HFFc6 (cell line): ENCODE measurements around the gene DNAJC22. TPM values are rescaled to one million over a fixed set of nuclear protein-coding genes. Genes with fewer than 3 reads are reported as not detected.

Experiments
- DNase-seq: peaks from one replicate; pipeline ENCODE4 v3.0.0-alpha.2; 2018
- H3K27ac Mint-ChIP-seq: 2 replicates; pipeline ENCODE4 v1.8.0; 2020; ENCODE audit warnings: mild to moderate bottlenecking, mixed read lengths
- H3K27me3 Mint-ChIP-seq: 2 replicates; pipeline ENCODE4 v1.8.0; 2021; ENCODE audit warnings: mild to moderate bottlenecking, moderate library complexity, mixed read lengths; ENCODE audit not compliant: insufficient read depth
- H3K36me3 Mint-ChIP-seq: 2 replicates; pipeline ENCODE4 v1.8.0; 2021; ENCODE audit warnings: low read depth, mixed read lengths
- H3K4me1 Mint-ChIP-seq: 2 replicates; pipeline ENCODE4 v1.8.0; 2020; ENCODE audit warnings: low read depth, mixed read lengths
- H3K4me3 Mint-ChIP-seq: 2 replicates; pipeline ENCODE4 v1.8.0; 2020; ENCODE audit warnings: mild to moderate bottlenecking, moderate library complexity, mixed read lengths
- H3K9me3 Mint-ChIP-seq: 2 replicates; pipeline ENCODE4 v1.8.0; 2020; ENCODE audit warnings: mild to moderate bottlenecking, mixed read lengths
- total RNA-seq, 6 experiments: library from RNA; stranded (reverse); fragmentation: NEBNext Ultra II Directional; extraction: Animal tissue kit (Norgen Biotek cat#: 25700); gene quantifications; 2 replicates in 1 of 6; 3 replicates in 5 of 6; pipeline ENCODE4 v1.2.3, GENCODE V29; 2021
- TF ChIP-seq, protein P1 (sequence below): fragments of 200-600 bp; sonication (generic); IDR thresholded peaks from 2 replicates; pipeline ENCODE4 v1.5.0; 2021; ENCODE audit warnings: antibody characterized with exemption, mild to moderate bottlenecking

DNAJC22 gene
- total RNA-seq, 6 experiments from 2014 or later, result 0.38 to 4.1 (median 2.6) TPM

GRCh38 chr12:49322708-49323523 is 23.8 kb upstream of the DNAJC22 start, which contains the start of gene TROAP:
TSS of gene TROAP (plus strand) at chr12:49323255. CDS start at chr12:49323609, 354 bp downstream.
- Mint-ChIP-seq H3K4me3 (peak within 1 kb of the TSS; percentile 100), H3K4me1 (peaks cover 26% of the 10 kb centered on the region), H3K27me3 (peaks cover 2% of the 10 kb centered on the region), H3K9me3 (no peaks in the 10 kb centered on the region), H3K36me3 (peaks cover 8% of the 10 kb centered on the region; the same call in 1 of the 2 replicates), H3K27ac (peak within 1 kb of the TSS; percentile 94)
- TF ChIP-seq, protein P1, sequence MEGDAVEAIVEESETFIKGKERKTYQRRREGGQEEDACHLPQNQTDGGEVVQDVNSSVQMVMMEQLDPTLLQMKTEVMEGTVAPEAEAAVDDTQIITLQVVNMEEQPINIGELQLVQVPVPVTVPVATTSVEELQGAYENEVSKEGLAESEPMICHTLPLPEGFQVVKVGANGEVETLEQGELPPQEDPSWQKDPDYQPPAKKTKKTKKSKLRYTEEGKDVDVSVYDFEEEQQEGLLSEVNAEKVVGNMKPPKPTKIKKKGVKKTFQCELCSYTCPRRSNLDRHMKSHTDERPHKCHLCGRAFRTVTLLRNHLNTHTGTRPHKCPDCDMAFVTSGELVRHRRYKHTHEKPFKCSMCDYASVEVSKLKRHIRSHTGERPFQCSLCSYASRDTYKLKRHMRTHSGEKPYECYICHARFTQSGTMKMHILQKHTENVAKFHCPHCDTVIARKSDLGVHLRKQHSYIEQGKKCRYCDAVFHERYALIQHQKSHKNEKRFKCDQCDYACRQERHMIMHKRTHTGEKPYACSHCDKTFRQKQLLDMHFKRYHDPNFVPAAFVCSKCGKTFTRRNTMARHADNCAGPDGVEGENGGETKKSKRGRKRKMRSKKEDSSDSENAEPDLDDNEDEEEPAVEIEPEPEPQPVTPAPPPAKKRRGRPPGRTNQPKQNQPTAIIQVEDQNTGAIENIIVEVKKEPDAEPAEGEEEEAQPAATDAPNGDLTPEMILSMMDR, result no peak
- DNase-seq, result peak; percentile 98

DNA sequence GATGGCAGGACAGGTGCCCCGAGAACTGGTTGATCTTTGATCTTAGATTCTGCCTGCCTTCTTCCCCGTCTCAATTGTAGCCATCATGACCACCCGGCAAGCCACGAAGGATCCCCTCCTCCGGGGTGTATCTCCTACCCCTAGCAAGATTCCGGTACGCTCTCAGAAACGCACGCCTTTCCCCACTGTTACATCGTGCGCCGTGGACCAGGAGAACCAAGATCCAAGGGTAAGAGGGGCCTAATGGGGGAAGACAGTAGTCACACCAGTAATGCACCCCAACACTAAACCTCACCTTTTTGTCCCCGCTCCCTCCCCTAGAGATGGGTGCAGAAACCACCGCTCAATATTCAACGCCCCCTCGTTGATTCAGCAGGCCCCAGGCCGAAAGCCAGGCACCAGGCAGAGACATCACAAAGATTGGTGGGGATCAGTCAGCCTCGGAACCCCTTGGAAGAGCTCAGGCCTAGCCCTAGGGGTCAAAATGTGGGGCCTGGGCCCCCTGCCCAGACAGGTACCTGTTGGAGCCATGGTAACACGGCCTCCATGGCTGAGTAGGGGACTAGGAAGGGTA is 23.1 kb upstream of the DNAJC22 start:
- no peak for DNase-seq
- TF ChIP-seq, protein P1, result no peak
- Mint-ChIP-seq H3K27me3 (peaks cover 2% of the 10 kb centered on the region), H3K4me3 (peak overlapping the region; percentile 100), H3K9me3 (no peaks in the 10 kb centered on the region), H3K4me1 (peaks cover 26% of the 10 kb centered on the region), H3K36me3 (peaks cover 10% of the 10 kb centered on the region; the same call in 1 of the 2 replicates), H3K27ac (peak overlapping the region; percentile 94)

DNA sequence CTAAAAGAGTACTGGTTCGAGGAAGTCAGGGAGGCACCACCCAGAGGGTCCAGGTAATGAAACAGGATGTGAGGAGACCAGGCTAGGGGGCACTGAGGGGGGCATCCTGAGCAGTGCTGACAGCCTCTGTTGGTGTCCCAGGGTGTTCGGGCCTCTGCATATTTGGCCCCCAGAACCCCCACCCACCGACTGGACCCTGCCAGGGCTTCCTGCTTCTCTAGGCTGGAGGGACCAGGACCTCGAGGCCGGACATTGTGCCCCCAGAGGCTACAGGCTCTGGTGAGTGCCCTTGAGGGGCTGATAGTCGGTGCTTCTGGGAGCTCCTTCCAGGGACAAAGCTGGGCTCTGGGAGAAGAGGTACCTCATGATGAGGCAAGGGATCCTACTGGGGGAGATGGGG is 21.1 kb upstream of the DNAJC22 start:
- no peak overlapping the region for H3K4me3 Mint-ChIP-seq
- TF ChIP-seq, protein P1, result no peak
- no peaks in the 10 kb centered on the region; the same call in 1 of the 2 replicates for H3K27me3 Mint-ChIP-seq
- H3K4me1 Mint-ChIP-seq, result peaks cover 26% of the 10 kb centered on the region
- H3K27ac Mint-ChIP-seq, result peak overlapping the region; percentile 45; the same call in 1 of the 2 replicates
- peaks cover 13% of the 10 kb centered on the region; the same call in 1 of the 2 replicates for H3K36me3 Mint-ChIP-seq
- H3K9me3 Mint-ChIP-seq, result no peaks in the 10 kb centered on the region
- DNase-seq, result no peak

DNA sequence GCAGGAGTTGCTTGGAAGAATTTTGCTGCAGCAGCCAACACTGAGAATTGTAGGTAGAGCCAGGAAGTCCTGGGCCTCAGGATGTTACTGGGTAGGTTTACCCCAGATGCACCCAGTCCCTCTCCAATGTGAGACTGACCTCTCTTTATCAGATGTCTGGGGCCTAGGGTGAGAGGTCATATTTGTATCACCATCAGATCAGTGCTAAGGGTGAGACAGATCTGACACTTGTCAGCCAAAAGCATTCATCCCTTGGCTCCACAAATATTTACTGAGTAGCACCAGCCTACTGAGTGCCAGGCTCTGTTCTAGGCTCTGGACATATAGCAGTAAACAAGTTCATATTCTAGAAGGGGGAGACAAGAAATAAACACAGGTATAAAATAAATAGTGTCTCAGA is 19.3 kb upstream of the DNAJC22 start:
- H3K27me3 Mint-ChIP-seq, result peaks cover 5% of the 10 kb centered on the region
- peaks cover 19% of the 10 kb centered on the region for H3K4me1 Mint-ChIP-seq
- H3K36me3 Mint-ChIP-seq, result peaks cover 13% of the 10 kb centered on the region; the same call in 1 of the 2 replicates
- no peaks in the 10 kb centered on the region for H3K9me3 Mint-ChIP-seq
- no peak overlapping the region for H3K4me3 Mint-ChIP-seq
- no peak overlapping the region for H3K27ac Mint-ChIP-seq
- DNase-seq, result no peak
- TF ChIP-seq, protein P1, result no peak

GRCh38 chr12:49327887-49328286 is 18.8 kb upstream of the DNAJC22 start:
- TF ChIP-seq, protein P1, result no peak
- H3K9me3 Mint-ChIP-seq, result no peaks in the 10 kb centered on the region
- H3K4me1 Mint-ChIP-seq, result peaks cover 17% of the 10 kb centered on the region
- H3K27me3 Mint-ChIP-seq, result peaks cover 5% of the 10 kb centered on the region
- peaks cover 13% of the 10 kb centered on the region; the same call in 1 of the 2 replicates for H3K36me3 Mint-ChIP-seq
- no peak overlapping the region for H3K4me3 Mint-ChIP-seq
- no peak for DNase-seq
- no peak overlapping the region for H3K27ac Mint-ChIP-seq
